Right atrium auricular region (tissue), 2 donors: ENCODE measurements around the gene FARP1. TPM values are rescaled to one million over a fixed set of nuclear protein-coding genes. Genes with fewer than 3 reads are reported as not detected.

Experiments
- DNase-seq: peaks from one replicate; pipeline ENCODE4 v3.0.0-alpha.2; 2019; ENCODE audit warnings: low spot score
- H3K27ac ChIP-seq, 2 donors: fragments of 200-600 bp; sonication (generic); 1 replicate in 1 of 2; 2 replicates in 1 of 2; pipeline ENCODE4 v1.5.1; 2016 to 2019
- H3K27me3 ChIP-seq, 2 donors: fragments of 200-600 bp; sonication (generic); one replicate each; pipeline versions ENCODE4 v1.5.1 to v1.6.0; 2017 to 2019
- H3K36me3 ChIP-seq: fragments of 200-600 bp; sonication (generic); one replicate; pipeline ENCODE4 v1.5.1; 2016
- H3K4me1 ChIP-seq, 2 donors: fragments of 200-600 bp; sonication (generic); one replicate each; pipeline versions ENCODE4 v1.5.1 to v1.6.0; 2017 to 2019
- H3K4me3 ChIP-seq, 2 donors: fragments of 200-600 bp; sonication (generic); 1 replicate in 1 of 2; 2 replicates in 1 of 2; pipeline ENCODE4 v1.5.1; 2017 to 2019; ENCODE audit warnings: mild to moderate bottlenecking in 1 of 2, moderate library complexity in 1 of 2
- H3K9me3 ChIP-seq, 2 donors: fragments of 200-600 bp; sonication (generic); one replicate each; pipeline ENCODE4 v1.5.1; 2019
- total RNA-seq, 2 donors: library from RNA; depleted of rRNA; stranded (reverse); fragments of >200 nt; gene quantifications; one replicate each; pipeline ENCODE4 v1.1.0, GENCODE V29; 2016
- TF ChIP-seq, protein P1 (sequence below), 2 donors: fragments of 200-600 bp; sonication (generic); IDR thresholded peaks; one replicate each; pipeline ENCODE4 v1.5.1; 2019; ENCODE audit warnings: antibody characterized with exemption in 2 of 2

FARP1 gene
- total RNA-seq, 2 donors from 2014 or later, result 15.5 to 25.7 TPM

DNA sequence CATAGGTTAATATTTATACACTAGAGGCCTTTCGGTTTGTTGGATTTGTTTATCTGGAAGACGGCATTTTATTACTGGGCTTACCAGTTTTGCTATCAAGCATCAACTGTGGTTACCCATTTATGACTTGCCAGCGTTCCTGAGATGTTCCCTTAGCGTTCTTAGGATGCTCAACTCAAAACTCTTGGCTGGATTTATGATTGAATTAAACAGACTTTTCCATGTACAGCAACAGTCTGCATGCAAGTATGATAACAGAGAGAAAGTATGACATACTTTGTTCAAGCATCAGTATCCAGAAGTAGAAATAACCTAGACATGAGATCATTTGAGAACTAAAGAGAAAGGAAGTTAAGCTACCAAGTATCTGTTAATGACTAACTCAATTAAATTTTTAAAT is 64.1 kb downstream of the FARP1 start:
- Histone ChIP-seq H3K27ac (peak overlapping the region in 1 of 2 donors; percentile 57), H3K4me3 (no peak overlapping the region)

GRCh38 chr13:98207416-98207815 is 64.5 kb downstream of the FARP1 start:
- no peaks in the 10 kb centered on the region for H3K36me3 ChIP-seq
- peaks cover 0 to 6% of the 10 kb centered on the region in 2 donors for H3K4me1 ChIP-seq
- H3K27ac ChIP-seq, result peak overlapping the region in 1 of 2 donors; percentile 57
- no peak overlapping the region for H3K4me3 ChIP-seq
- no peak for DNase-seq
- TF ChIP-seq, protein P1, sequence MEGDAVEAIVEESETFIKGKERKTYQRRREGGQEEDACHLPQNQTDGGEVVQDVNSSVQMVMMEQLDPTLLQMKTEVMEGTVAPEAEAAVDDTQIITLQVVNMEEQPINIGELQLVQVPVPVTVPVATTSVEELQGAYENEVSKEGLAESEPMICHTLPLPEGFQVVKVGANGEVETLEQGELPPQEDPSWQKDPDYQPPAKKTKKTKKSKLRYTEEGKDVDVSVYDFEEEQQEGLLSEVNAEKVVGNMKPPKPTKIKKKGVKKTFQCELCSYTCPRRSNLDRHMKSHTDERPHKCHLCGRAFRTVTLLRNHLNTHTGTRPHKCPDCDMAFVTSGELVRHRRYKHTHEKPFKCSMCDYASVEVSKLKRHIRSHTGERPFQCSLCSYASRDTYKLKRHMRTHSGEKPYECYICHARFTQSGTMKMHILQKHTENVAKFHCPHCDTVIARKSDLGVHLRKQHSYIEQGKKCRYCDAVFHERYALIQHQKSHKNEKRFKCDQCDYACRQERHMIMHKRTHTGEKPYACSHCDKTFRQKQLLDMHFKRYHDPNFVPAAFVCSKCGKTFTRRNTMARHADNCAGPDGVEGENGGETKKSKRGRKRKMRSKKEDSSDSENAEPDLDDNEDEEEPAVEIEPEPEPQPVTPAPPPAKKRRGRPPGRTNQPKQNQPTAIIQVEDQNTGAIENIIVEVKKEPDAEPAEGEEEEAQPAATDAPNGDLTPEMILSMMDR (IDR thresholded peaks at IDR 0.05), result no peak
- H3K9me3 ChIP-seq, result peaks cover 0 to 25% of the 10 kb centered on the region in 2 donors
- H3K27me3 ChIP-seq, result no peaks in the 10 kb centered on the region

More for the DNA sequence above, 64.1 kb downstream of the FARP1 start:
- H3K36me3 ChIP-seq, result no peaks in the 10 kb centered on the region
- peaks cover 0 to 25% of the 10 kb centered on the region in 2 donors for H3K9me3 ChIP-seq
- H3K4me1 ChIP-seq, result peaks cover 0 to 8% of the 10 kb centered on the region in 2 donors
- TF ChIP-seq, protein P1 (IDR thresholded peaks at IDR 0.05), result no peak
- no peaks in the 10 kb centered on the region for H3K27me3 ChIP-seq
- no peak for DNase-seq

GRCh38 chr13:98208606-98209005 is 65.7 kb downstream of the FARP1 start:
- Histone ChIP-seq H3K27ac (no peak overlapping the region), H3K4me3 (no peak overlapping the region), H3K36me3 (peaks cover 4% of the 10 kb centered on the region), H3K27me3 (no peaks in the 10 kb centered on the region), H3K4me1 (peaks cover 0 to 6% of the 10 kb centered on the region in 2 donors), H3K9me3 (peaks cover 0 to 25% of the 10 kb centered on the region in 2 donors)
- TF ChIP-seq, protein P1 (IDR thresholded peaks at IDR 0.05), result no peak
- no peak for DNase-seq

GRCh38 chr13:98212763-98213162 is 69.9 kb downstream of the FARP1 start:
- no peak for DNase-seq
- H3K9me3 ChIP-seq, result no peaks in the 10 kb centered on the region
- H3K4me3 ChIP-seq, result no peak overlapping the region
- no peaks in the 10 kb centered on the region for H3K27me3 ChIP-seq
- peaks cover 6% of the 10 kb centered on the region for H3K36me3 ChIP-seq
- TF ChIP-seq, protein P1 (IDR thresholded peaks at IDR 0.05), result no peak
- peaks cover 0 to 26% of the 10 kb centered on the region in 2 donors for H3K4me1 ChIP-seq
- H3K27ac ChIP-seq, result no peak overlapping the region

GRCh38 chr13:98213354-98213753 is 70.5 kb downstream of the FARP1 start:
- H3K36me3 ChIP-seq, result peaks cover 6% of the 10 kb centered on the region
- TF ChIP-seq, protein P1 (IDR thresholded peaks at IDR 0.05), result no peak
- H3K4me3 ChIP-seq, result no peak overlapping the region
- no peak overlapping the region for H3K27ac ChIP-seq
- peaks cover 0 to 26% of the 10 kb centered on the region in 2 donors for H3K4me1 ChIP-seq
- DNase-seq, result no peak
- no peaks in the 10 kb centered on the region for H3K27me3 ChIP-seq
- no peaks in the 10 kb centered on the region for H3K9me3 ChIP-seq

GRCh38 chr13:98214008-98214643 is 71.2 kb downstream of the FARP1 start:
- Histone ChIP-seq H3K36me3 (peaks cover 6% of the 10 kb centered on the region), H3K9me3 (no peaks in the 10 kb centered on the region), H3K27ac (no peak overlapping the region), H3K27me3 (no peaks in the 10 kb centered on the region), H3K4me1 (peaks cover 0 to 26% of the 10 kb centered on the region in 2 donors), H3K4me3 (no peak overlapping the region)
- DNase-seq, result no peak
- TF ChIP-seq, protein P1 (IDR thresholded peaks at IDR 0.05), result no peak
